ENCODE measurements around the gene DPM3. TPM values are rescaled to one million over a fixed set of nuclear protein-coding genes. Genes with fewer than 3 reads are reported as not detected.

The DPM3 gene
- total and polyA plus RNA-seq, 2 of the 13 experiments (the other 11 are each of a cell fraction or from before 2014, with no cell fraction given), result 23.2 to 53.4 TPM

DNA sequence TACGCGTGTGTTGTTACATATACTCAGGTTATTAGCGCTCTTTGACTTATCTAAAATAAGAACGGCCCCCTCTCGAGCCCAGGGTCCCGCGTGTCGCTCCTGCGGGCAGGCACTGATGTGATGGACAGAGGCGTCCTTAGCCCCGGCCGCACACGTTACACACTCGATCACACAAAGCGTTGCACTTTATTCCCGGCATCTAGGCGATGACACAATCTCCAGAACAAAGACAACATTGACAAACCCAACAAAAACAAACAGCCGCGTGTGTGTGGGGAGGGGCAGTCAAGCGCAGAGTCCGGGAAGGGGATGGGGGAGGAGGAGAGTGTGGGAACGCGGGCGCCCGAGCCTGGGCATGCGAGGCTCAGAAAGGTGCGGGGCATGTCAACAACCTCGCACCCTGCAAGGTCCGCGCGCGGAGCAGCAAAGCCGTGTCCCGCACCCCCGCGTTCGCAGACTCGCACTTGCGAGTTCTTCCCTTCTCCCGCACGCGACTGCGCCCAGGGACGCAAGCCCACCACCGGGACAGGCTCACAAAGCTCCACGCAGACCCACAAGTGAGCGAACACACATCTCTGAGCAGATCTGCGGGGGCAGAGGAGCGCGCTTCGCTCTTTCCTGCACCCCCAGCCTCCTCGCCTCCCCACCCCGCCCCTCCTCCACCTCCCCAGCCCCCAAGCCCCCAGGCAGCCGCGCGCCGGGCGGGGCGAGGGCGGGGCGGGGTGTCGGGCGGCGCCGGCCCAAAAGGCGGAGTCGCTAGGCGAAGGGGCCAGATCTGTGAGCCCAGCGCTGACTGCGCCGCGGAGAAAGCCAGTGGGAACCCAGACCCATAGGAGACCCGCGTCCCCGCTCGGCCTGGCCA is 13.0 kb downstream of the DPM3 start, which contains the start of gene EFNA1 (continued):
- TF ChIP-seq, protein P1, sequence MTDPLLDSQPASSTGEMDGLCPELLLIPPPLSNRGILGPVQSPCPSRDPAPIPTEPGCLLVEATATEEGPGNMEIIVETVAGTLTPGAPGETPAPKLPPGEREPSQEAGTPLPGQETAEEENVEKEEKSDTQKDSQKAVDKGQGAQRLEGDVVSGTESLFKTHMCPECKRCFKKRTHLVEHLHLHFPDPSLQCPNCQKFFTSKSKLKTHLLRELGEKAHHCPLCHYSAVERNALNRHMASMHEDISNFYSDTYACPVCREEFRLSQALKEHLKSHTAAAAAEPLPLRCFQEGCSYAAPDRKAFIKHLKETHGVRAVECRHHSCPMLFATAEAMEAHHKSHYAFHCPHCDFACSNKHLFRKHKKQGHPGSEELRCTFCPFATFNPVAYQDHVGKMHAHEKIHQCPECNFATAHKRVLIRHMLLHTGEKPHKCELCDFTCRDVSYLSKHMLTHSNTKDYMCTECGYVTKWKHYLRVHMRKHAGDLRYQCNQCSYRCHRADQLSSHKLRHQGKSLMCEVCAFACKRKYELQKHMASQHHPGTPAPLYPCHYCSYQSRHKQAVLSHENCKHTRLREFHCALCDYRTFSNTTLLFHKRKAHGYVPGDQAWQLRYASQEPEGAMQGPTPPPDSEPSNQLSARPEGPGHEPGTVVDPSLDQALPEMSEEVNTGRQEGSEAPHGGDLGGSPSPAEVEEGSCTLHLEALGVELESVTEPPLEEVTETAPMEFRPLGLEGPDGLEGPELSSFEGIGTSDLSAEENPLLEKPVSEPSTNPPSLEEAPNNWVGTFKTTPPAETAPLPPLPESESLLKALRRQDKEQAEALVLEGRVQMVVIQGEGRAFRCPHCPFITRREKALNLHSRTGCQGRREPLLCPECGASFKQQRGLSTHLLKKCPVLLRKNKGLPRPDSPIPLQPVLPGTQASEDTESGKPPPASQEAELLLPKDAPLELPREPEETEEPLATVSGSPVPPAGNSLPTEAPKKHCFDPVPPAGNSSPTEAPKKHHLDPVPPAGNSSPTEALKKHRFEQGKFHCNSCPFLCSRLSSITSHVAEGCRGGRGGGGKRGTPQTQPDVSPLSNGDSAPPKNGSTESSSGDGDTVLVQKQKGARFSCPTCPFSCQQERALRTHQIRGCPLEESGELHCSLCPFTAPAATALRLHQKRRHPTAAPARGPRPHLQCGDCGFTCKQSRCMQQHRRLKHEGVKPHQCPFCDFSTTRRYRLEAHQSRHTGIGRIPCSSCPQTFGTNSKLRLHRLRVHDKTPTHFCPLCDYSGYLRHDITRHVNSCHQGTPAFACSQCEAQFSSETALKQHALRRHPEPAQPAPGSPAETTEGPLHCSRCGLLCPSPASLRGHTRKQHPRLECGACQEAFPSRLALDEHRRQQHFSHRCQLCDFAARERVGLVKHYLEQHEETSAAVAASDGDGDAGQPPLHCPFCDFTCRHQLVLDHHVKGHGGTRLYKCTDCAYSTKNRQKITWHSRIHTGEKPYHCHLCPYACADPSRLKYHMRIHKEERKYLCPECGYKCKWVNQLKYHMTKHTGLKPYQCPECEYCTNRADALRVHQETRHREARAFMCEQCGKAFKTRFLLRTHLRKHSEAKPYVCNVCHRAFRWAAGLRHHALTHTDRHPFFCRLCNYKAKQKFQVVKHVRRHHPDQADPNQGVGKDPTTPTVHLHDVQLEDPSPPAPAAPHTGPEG (CRISPR knock-in tag; IDR thresholded peaks at IDR 0.05), result peak; percentile 16; the same call in 1 of the 2 replicates
- TF ChIP-seq, protein P2, sequence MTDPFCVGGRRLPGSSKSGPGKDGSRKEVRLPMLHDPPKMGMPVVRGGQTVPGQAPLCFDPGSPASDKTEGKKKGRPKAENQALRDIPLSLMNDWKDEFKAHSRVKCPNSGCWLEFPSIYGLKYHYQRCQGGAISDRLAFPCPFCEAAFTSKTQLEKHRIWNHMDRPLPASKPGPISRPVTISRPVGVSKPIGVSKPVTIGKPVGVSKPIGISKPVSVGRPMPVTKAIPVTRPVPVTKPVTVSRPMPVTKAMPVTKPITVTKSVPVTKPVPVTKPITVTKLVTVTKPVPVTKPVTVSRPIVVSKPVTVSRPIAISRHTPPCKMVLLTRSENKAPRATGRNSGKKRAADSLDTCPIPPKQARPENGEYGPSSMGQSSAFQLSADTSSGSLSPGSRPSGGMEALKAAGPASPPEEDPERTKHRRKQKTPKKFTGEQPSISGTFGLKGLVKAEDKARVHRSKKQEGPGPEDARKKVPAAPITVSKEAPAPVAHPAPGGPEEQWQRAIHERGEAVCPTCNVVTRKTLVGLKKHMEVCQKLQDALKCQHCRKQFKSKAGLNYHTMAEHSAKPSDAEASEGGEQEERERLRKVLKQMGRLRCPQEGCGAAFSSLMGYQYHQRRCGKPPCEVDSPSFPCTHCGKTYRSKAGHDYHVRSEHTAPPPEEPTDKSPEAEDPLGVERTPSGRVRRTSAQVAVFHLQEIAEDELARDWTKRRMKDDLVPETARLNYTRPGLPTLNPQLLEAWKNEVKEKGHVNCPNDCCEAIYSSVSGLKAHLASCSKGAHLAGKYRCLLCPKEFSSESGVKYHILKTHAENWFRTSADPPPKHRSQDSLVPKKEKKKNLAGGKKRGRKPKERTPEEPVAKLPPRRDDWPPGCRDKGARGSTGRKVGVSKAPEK (CRISPR knock-in tag; IDR thresholded peaks at IDR 0.05; ENCODE audit: borderline replicate concordance), result no peak
- TF ChIP-seq ZNF510 (CRISPR knock-in tag; IDR thresholded peaks at IDR 0.05; ENCODE audit: low read depth), result peak; percentile 76; the same call in 1 of the 2 replicates
- no peak for TF ChIP-seq PHF20 (CRISPR knock-in tag; IDR thresholded peaks at IDR 0.05)
- TF ChIP-seq ZSCAN31 (CRISPR knock-in tag; IDR thresholded peaks at IDR 0.05; ENCODE audit: low read depth), result no peak; the same call in 1 of the 2 replicates
- no peak for TF ChIP-seq ZNF10 (CRISPR knock-in tag; IDR thresholded peaks at IDR 0.05; ENCODE audit: borderline replicate concordance, low read depth)
- peak; percentile 61; the same call in 1 of the 2 replicates for TF ChIP-seq ZFP37 (CRISPR knock-in tag; IDR thresholded peaks at IDR 0.05; ENCODE audit: borderline replicate concordance)
- TF ChIP-seq, protein P3, sequence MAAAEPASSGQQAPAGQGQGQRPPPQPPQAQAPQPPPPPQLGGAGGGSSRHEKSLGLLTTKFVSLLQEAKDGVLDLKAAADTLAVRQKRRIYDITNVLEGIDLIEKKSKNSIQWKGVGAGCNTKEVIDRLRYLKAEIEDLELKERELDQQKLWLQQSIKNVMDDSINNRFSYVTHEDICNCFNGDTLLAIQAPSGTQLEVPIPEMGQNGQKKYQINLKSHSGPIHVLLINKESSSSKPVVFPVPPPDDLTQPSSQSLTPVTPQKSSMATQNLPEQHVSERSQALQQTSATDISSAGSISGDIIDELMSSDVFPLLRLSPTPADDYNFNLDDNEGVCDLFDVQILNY (CRISPR knock-in tag; conservative IDR thresholded peaks at IDR 0.05), result 0 out of 2 replicates have a peak, but pooled peaks have one; percentile 10
- peak; percentile 40 for TF ChIP-seq ZBTB7B (CRISPR knock-in tag; IDR thresholded peaks at IDR 0.05)
- TF ChIP-seq ZNF577 (CRISPR knock-in tag; IDR thresholded peaks at IDR 0.05; ENCODE audit: borderline replicate concordance, low read depth), result no peak
- TF ChIP-seq JDP2 (CRISPR knock-in tag; IDR thresholded peaks at IDR 0.05; ENCODE audit: borderline replicate concordance), result peak; percentile 89; the same call in 1 of the 2 replicates
- TF ChIP-seq, protein P4, sequence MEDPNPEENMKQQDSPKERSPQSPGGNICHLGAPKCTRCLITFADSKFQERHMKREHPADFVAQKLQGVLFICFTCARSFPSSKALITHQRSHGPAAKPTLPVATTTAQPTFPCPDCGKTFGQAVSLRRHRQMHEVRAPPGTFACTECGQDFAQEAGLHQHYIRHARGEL (CRISPR knock-in tag; IDR thresholded peaks at IDR 0.05), result no peak
- TF ChIP-seq MEIS1 (CRISPR knock-in tag; IDR thresholded peaks at IDR 0.05; ENCODE audit: borderline replicate concordance), result peak; percentile 85; the same call in 1 of the 2 replicates
- no peak for TF ChIP-seq ZNF136 (CRISPR knock-in tag; IDR thresholded peaks at IDR 0.05; ENCODE audit: low read depth)
- TF ChIP-seq, protein P5, sequence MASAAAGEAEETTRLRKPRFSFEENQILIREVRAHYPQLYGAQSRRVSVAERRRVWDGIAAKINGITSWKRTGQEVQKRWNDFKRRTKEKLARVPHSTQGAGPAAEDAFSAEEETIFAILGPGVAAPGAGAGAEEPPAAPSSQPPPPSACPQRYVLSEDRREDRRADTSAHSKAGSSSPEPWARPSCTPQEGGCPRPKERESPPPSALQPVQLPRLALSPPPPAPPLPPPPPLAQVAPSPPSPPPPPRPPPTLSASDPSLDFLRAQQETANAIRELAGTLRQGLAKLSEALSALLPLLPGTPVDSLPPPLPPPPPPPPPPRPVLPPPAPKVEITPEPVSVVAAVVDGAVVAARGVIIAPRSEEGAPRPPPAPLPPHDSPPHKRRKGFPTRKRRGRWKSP (CRISPR knock-in tag; IDR thresholded peaks at IDR 0.05), result peak; percentile 93
- peak; percentile 58; the same call in 1 of the 2 replicates for TF ChIP-seq SIX4 (CRISPR knock-in tag; IDR thresholded peaks at IDR 0.05)
